GM12878 (cell line): ENCODE results near the gene MRPL34. TPM values are rescaled to one million over a fixed set of nuclear protein-coding genes. Genes with fewer than 3 reads are reported as not detected.

ENCODE experiments used
- ATAC-seq: fragments of 200-7000 bp; cut with Tn5 transposase; 3 replicates; pipeline ENCODE4 v1.9.1; 2020; ENCODE audit warnings: mild to moderate bottlenecking, moderate library complexity
- BruUV-seq: library from RNA; stranded (reverse); fragments of 400-500 nt; replicated peaks from 2 replicates; lab custom pipeline; 2021; lab: Mats Ljungman, UMichigan
- CTCF ChIA-PET: fragments of 300-600 bp; sonication (Branson Sonifier 250); formaldehyde crosslinking; extraction: SDS; loops from one replicate; lab custom pipeline; 2021; ENCODE audit warnings: inconsistent platforms; lab: Yijun Ruan, JAX
- POLR2A ChIA-PET: fragments of 350-600 bp; formaldehyde crosslinking; extraction: SDS; loops from one replicate; lab custom pipeline; 2021; ENCODE audit warnings: inconsistent platforms; lab: Charles Lee
- RAD21 ChIA-PET: fragments of 300-600 bp; sonication (Branson Sonifier 250); formaldehyde crosslinking; loops from one replicate; lab custom pipeline; 2023; ENCODE audit warnings: antibody characterized with exemption; ENCODE audit not compliant: unreplicated experiment; lab: Charles Lee
- SMC1A ChIA-PET: fragments of 300-600 bp; sonication (Branson Sonifier 250); formaldehyde crosslinking; loops from one replicate; lab custom pipeline; 2023; ENCODE audit not compliant: unreplicated experiment, uncharacterized antibody; lab: Charles Lee
- DNase-seq: peaks from one replicate; pipeline ENCODE4 v3.0.0-alpha.2; 2011; ENCODE audit warnings: low read depth, low spot score
- FAIRE-seq: peaks from 3 replicates; lab custom pipeline; 2011; peaks lifted over from hg19 to GRCh38; lab: Jason Lieb, UNC
- H2AFZ ChIP-seq: 2 replicates; pipeline ENCODE4 v1.6.0; 2011; ENCODE audit warnings: low read depth, low read length, control low read depth; ENCODE audit not compliant: control insufficient read depth
- H3K27ac ChIP-seq: 2 replicates; pipeline ENCODE4 v1.5.1; 2011; ENCODE audit warnings: control low read depth; ENCODE audit not compliant: control insufficient read depth, insufficient read depth
- H3K27me3 ChIP-seq, 2 experiments: replicated peaks in 1 of 2; 2 replicates each; pipeline versions ENCODE4 v1.6.0 to v1.6.1; 2011; ENCODE audit warnings: low read length in 1 of 2; ENCODE audit not compliant: control insufficient read depth in 2 of 2, insufficient read depth in 2 of 2
- H3K36me3 ChIP-seq, 2 experiments: 2 replicates each; pipeline ENCODE4 v1.5.1; 2011; ENCODE audit warnings: low read length in 1 of 2; ENCODE audit not compliant: control insufficient read depth in 2 of 2, insufficient read depth in 2 of 2
- H3K4me1 ChIP-seq: 2 replicates; pipeline ENCODE4 v1.6.1; 2011; ENCODE audit warnings: mild to moderate bottlenecking, low read length, moderate library complexity, mixed read lengths; ENCODE audit not compliant: control insufficient read depth, insufficient read depth
- H3K4me2 ChIP-seq: 2 replicates; pipeline ENCODE4 v1.6.0; 2011; ENCODE audit warnings: control low read depth; ENCODE audit not compliant: control insufficient read depth, insufficient read depth
- H3K4me3 ChIP-seq: fragments of 200-600 bp; sonication (generic); 2 replicates; pipeline ENCODE4 v1.5.1; 2016
- H3K79me2 ChIP-seq: 2 replicates; pipeline ENCODE4 v1.6.0; 2011; ENCODE audit warnings: low read length; ENCODE audit not compliant: control insufficient read depth, insufficient read depth
- H3K9ac ChIP-seq: 2 replicates; pipeline ENCODE4 v1.8.0; 2011; ENCODE audit warnings: low read length, control low read depth, mixed read lengths; ENCODE audit not compliant: control insufficient read depth, insufficient read depth
- H3K9me3 ChIP-seq: replicated peaks from 3 replicates; pipeline ENCODE4 v1.5.1; 2011; ENCODE audit warnings: mild to moderate bottlenecking, low read length; ENCODE audit not compliant: control insufficient read depth, insufficient read depth
- H4K20me1 ChIP-seq: 2 replicates; pipeline ENCODE4 v1.6.0; 2011; ENCODE audit not compliant: control insufficient read depth, insufficient read depth
- ATF7 ChIP-seq: fragments of 450-650 bp; IDR thresholded peaks from 2 replicates; pipeline ENCODE4 v1.6.1; 2016; ENCODE audit warnings: low read depth, mild to moderate bottlenecking
- EGR1 ChIP-seq, 2 experiments: IDR thresholded peaks; 1 replicate in 1 of 2; 2 replicates in 1 of 2; pipeline ENCODE4 v1.6.1; 2011 to 2012; ENCODE audit warnings: low read depth in 2 of 2, low read length in 2 of 2, borderline replicate concordance in 1 of 2, mild to moderate bottlenecking in 1 of 2, moderate library complexity in 1 of 2
- HDAC6 ChIP-seq: fragments of 200-600 bp; sonication (generic); IDR thresholded peaks from one replicate; pipeline ENCODE4 v1.8.0; 2017; ENCODE audit warnings: antibody characterized with exemption; ENCODE audit not compliant: unreplicated experiment
- MLLT1 ChIP-seq: fragments of 450-650 bp; IDR thresholded peaks from 2 replicates; pipeline ENCODE4 v1.6.1; 2016; ENCODE audit warnings: mild to moderate bottlenecking
- PAX5 ChIP-seq: IDR thresholded peaks from 2 replicates; pipeline ENCODE4 v1.6.1; 2011; ENCODE audit warnings: low read depth, low read length, borderline replicate concordance
- ZNF274 ChIP-seq: IDR thresholded peaks from one replicate; pipeline ENCODE4 v1.8.0; 2011; ENCODE audit not compliant: insufficient read length, insufficient read depth
- ZNF384 ChIP-seq: IDR thresholded peaks from 2 replicates; pipeline ENCODE4 v1.6.1; 2012; ENCODE audit warnings: low read depth, mild to moderate bottlenecking, low read length, improper control_type of control experiment, borderline replicate concordance
- WGBS: methylation state at CpG from one replicate; pipeline ENCODE4 v1.1.6; 2016; ENCODE audit warnings: low lambda C conversion rate; ENCODE audit not compliant: insufficient replicate concordance, insufficient coverage; ENCODE audit errors: missing lambda C conversion rate; 5-methylcytosine and 5-hydroxymethylcytosine counted together
- in situ Hi-C: fragments of 300-500 bp; cut with MboI; formaldehyde crosslinking; loops from 9 replicates; pipeline ENCODE4 v1.14.3; 2018; ENCODE audit warnings: mixed read lengths
- intact Hi-C: fragments of 100-400 bp; cut with micrococcal nuclease; formaldehyde crosslinking; loops from one replicate; pipeline ENCODE4 v1.14.2; 2022; ENCODE audit not compliant: unreplicated experiment
- polyA plus RNA-seq, 11 experiments: library from polyadenylated mRNA; depleted of rRNA in 4 of 11; unstranded in 6 of 11; stranded (reverse) in 5 of 11; fragments of >200 nt; fragmentation: Nextera tagmentation in 4 of 11; fragmentation: Illumina TruSeq in 1 of 11; extraction: Ambion mirVana in 4 of 11; extraction: Trizol in 1 of 11; gene quantifications; 1 replicate in 1 of 11; 2 replicates in 10 of 11; pipeline versions ENCODE4 v1.2.1 to v1.2.3, GENCODE V29; 2011 to 2016; ENCODE audit warnings: inconsistent platforms in 2 of 11, missing spikeins in 2 of 11, low read depth in 1 of 11
- total RNA-seq, 4 experiments: library from RNA; depleted of rRNA in 3 of 4; stranded (reverse); fragments of >200 nt in 3 of 4; fragmentation: Illumina TruSeq in 1 of 4; extraction: Trizol in 1 of 4; gene quantifications; 2 replicates each; pipeline versions ENCODE4 v1.2.1 to v1.2.3, GENCODE V29; 2013 to 2021
- TF ChIP-seq, protein P1 (sequence below): fragments of 450-650 bp; IDR thresholded peaks from 2 replicates; pipeline ENCODE4 v1.6.1; 2016; ENCODE audit warnings: mild to moderate bottlenecking, moderate library complexity, borderline replicate concordance

The MRPL34 gene
- total and polyA plus RNA-seq, 10 of the 15 experiments (the other 5 are each of a cell fraction or from before 2014, with no cell fraction given), result 8.6 to 198 (median 78.6) TPM

GRCh38 chr19:17340871-17341357 lies 35.2 kb downstream of the MRPL34 start:
- Histone ChIP-seq H3K79me2 (peaks cover 6% of the 10 kb centered on the region), H3K27me3 (no peaks in the 10 kb centered on the region)
- DNase-seq (no peak), FAIRE-seq (no peak)
- RAD21 ChIA-PET, result no interaction called here
- no peak for TF ChIP-seq HDAC6
- no peak for TF ChIP-seq ATF7
- no peak for TF ChIP-seq ZNF274
- TF ChIP-seq EGR1 (IDR thresholded peaks at IDR 0.05; ENCODE audit: borderline replicate concordance in 1 of 2, low read depth in 2 of 2, low read length in 2 of 2), result no peak
- no peak for TF ChIP-seq PAX5
- no peak for TF ChIP-seq ZNF384
- TF ChIP-seq, all 136 proteins: peak for 0
- Histone ChIP-seq H3K4me3 (no peak overlapping the region), H3K36me3 (no peaks in the 10 kb centered on the region; a peak in 2 of 4 replicates), H3K9me3 (no peaks in the 10 kb centered on the region), H3K9ac (no peak overlapping the region), H3K4me1 (peaks cover 9% of the 10 kb centered on the region), H3K27ac (no peak overlapping the region), H2AFZ (no peak overlapping the region), H3K4me2 (no peak overlapping the region), H4K20me1 (no peaks in the 10 kb centered on the region)
- SMC1A ChIA-PET, result no interaction called here
- no TSS peak for BruUV-seq
- in situ Hi-C loops (no loop called here), intact Hi-C loops (no loop called here)
- POLR2A ChIA-PET, result no interaction called here
- CTCF ChIA-PET, result no interaction called here
- WGBS, result 85% methylated on average over 14 of the region's 17 CpGs
- ATAC-seq, result no peak

- CTCF ChIA-PET, result no interaction called here
- no peak for ATAC-seq
- no peak for TF ChIP-seq MLLT1
- TF ChIP-seq, protein P1, sequence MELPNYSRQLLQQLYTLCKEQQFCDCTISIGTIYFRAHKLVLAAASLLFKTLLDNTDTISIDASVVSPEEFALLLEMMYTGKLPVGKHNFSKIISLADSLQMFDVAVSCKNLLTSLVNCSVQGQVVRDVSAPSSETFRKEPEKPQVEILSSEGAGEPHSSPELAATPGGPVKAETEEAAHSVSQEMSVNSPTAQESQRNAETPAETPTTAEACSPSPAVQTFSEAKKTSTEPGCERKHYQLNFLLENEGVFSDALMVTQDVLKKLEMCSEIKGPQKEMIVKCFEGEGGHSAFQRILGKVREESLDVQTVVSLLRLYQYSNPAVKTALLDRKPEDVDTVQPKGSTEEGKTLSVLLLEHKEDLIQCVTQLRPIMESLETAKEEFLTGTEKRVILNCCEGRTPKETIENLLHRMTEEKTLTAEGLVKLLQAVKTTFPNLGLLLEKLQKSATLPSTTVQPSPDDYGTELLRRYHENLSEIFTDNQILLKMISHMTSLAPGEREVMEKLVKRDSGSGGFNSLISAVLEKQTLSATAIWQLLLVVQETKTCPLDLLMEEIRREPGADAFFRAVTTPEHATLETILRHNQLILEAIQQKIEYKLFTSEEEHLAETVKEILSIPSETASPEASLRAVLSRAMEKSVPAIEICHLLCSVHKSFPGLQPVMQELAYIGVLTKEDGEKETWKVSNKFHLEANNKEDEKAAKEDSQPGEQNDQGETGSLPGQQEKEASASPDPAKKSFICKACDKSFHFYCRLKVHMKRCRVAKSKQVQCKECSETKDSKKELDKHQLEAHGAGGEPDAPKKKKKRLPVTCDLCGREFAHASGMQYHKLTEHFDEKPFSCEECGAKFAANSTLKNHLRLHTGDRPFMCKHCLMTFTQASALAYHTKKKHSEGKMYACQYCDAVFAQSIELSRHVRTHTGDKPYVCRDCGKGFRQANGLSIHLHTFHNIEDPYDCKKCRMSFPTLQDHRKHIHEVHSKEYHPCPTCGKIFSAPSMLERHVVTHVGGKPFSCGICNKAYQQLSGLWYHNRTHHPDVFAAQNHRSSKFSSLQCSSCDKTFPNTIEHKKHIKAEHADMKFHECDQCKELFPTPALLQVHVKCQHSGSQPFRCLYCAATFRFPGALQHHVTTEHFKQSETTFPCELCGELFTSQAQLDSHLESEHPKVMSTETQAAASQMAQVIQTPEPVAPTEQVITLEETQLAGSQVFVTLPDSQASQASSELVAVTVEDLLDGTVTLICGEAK, result no peak
Measured at GRCh38 chr19:17341386-17341785, 35.7 kb downstream of the MRPL34 start.

More at GRCh38 chr19:17341386-17341785, 35.7 kb downstream of the MRPL34 start:
- RAD21 ChIA-PET, result no interaction called here
- Histone ChIP-seq H3K27me3 (no peaks in the 10 kb centered on the region), H3K36me3 (no peaks in the 10 kb centered on the region; a peak in 2 of 4 replicates), H3K9me3 (no peaks in the 10 kb centered on the region), H3K79me2 (peaks cover 6% of the 10 kb centered on the region), H3K4me2 (no peak overlapping the region), H2AFZ (no peak overlapping the region), H3K27ac (no peak overlapping the region), H4K20me1 (no peaks in the 10 kb centered on the region), H3K4me1 (peaks cover 11% of the 10 kb centered on the region), H3K4me3 (no peak overlapping the region), H3K9ac (no peak overlapping the region)
- DNase-seq (no peak), FAIRE-seq (no peak)
- intact Hi-C loops (no loop called here), in situ Hi-C loops (no loop called here)
- BruUV-seq, result no TSS peak
- POLR2A ChIA-PET, result no interaction called here
- WGBS, result 91% methylated on average over 15 of the region's 15 CpGs
- SMC1A ChIA-PET, result no interaction called here
